HG02884 (cell line): ENCODE data around the gene KRT222.

Experiments
- ATAC-seq: cut with Tn5 transposase; IDR thresholded peaks from one replicate; pipeline ENCODE4 v1.9.1; 2021; ENCODE audit warnings: mild to moderate bottlenecking, moderate library complexity; ENCODE audit not compliant: unreplicated experiment

Gene KRT222

GRCh38 chr17:40664582-40665333, at the start of gene KRT222:
Gene KRT222 (minus strand): TSS chr17:40665177. CDS start chr17:40665099, 78 bp downstream.
- ATAC-seq, result no peak

GRCh38 chr17:40714473-40714872, 49.5 kb upstream of the KRT222 start:
- no peak for ATAC-seq

- no peak for ATAC-seq
Observed at GRCh38 chr17:40707745-40708144, 42.8 kb upstream of the KRT222 start.

- ATAC-seq, result no peak
Observed at GRCh38 chr17:40705584-40705983, 40.6 kb upstream of the KRT222 start.

GRCh38 chr17:40703652-40704051, 38.7 kb upstream of the KRT222 start, which contains the start of gene KRT24:
Gene KRT24 (minus strand): TSS chr17:40703752. CDS start chr17:40703693, 59 bp downstream.
- no peak for ATAC-seq

GRCh38 chr17:40702271-40702670, 37.3 kb upstream of the KRT222 start:
- no peak for ATAC-seq

GRCh38 chr17:40699853-40700252, 34.9 kb upstream of the KRT222 start:
- no peak for ATAC-seq

- ATAC-seq, result no peak
Observed at GRCh38 chr17:40699371-40699770, 34.4 kb upstream of the KRT222 start.

- no peak for ATAC-seq
Observed at GRCh38 chr17:40697297-40697696, 32.3 kb upstream of the KRT222 start.

- ATAC-seq, result no peak
Observed at GRCh38 chr17:40696651-40697072, 31.7 kb upstream of the KRT222 start.

GRCh38 chr17:40695874-40696472, 31.0 kb upstream of the KRT222 start:
- ATAC-seq, result no peak

- no peak for ATAC-seq
Observed at GRCh38 chr17:40694584-40694983, 29.6 kb upstream of the KRT222 start.

GRCh38 chr17:40687106-40687505, 22.1 kb upstream of the KRT222 start:
- no peak for ATAC-seq

GRCh38 chr17:40686192-40686591, 21.2 kb upstream of the KRT222 start:
- ATAC-seq, result no peak

- no peak for ATAC-seq
Observed at GRCh38 chr17:40680998-40681397, 16.0 kb upstream of the KRT222 start.

- ATAC-seq, result no peak
Observed at GRCh38 chr17:40679523-40679907, 14.5 kb upstream of the KRT222 start.

- ATAC-seq, result no peak
Observed at GRCh38 chr17:40678902-40679522, 14.0 kb upstream of the KRT222 start.

GRCh38 chr17:40675905-40676304, 10.9 kb upstream of the KRT222 start:
- ATAC-seq, result no peak

GRCh38 chr17:40672654-40673053, 7.7 kb upstream of the KRT222 start:
- no peak for ATAC-seq

GRCh38 chr17:40671282-40671681, 6.3 kb upstream of the KRT222 start:
- ATAC-seq, result no peak

- ATAC-seq, result no peak
Observed at GRCh38 chr17:40666331-40666730, 1.4 kb upstream of the KRT222 start.

GRCh38 chr17:40663252-40663651, 1.7 kb downstream of the KRT222 start:
- no peak for ATAC-seq
